Measurements from ENCODE around the gene FMC1.

GRCh38 chr7:139293534-139293933, 47.6 kb upstream of the FMC1 start:
- TF ChIP-seq, protein P1, sequence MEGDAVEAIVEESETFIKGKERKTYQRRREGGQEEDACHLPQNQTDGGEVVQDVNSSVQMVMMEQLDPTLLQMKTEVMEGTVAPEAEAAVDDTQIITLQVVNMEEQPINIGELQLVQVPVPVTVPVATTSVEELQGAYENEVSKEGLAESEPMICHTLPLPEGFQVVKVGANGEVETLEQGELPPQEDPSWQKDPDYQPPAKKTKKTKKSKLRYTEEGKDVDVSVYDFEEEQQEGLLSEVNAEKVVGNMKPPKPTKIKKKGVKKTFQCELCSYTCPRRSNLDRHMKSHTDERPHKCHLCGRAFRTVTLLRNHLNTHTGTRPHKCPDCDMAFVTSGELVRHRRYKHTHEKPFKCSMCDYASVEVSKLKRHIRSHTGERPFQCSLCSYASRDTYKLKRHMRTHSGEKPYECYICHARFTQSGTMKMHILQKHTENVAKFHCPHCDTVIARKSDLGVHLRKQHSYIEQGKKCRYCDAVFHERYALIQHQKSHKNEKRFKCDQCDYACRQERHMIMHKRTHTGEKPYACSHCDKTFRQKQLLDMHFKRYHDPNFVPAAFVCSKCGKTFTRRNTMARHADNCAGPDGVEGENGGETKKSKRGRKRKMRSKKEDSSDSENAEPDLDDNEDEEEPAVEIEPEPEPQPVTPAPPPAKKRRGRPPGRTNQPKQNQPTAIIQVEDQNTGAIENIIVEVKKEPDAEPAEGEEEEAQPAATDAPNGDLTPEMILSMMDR (IDR thresholded peaks at IDR 0.05), result no peak
- no peak for TF ChIP-seq POLR2A (IDR thresholded peaks at IDR 0.05)
